SK-N-SH (cell line): ENCODE measurements around the gene CEP152. TPM values are rescaled to one million over a fixed set of nuclear protein-coding genes. Genes with fewer than 3 reads are reported as not detected.

Experiments used
- CTCF ChIA-PET: fragments of 300-600, 350-600 bp; formaldehyde crosslinking; extraction: SDS; loops from one replicate; lab custom pipeline; 2021; lab: Yijun Ruan, JAX
- POLR2A ChIA-PET: fragments of 350-600 bp; sonication (Branson Sonifier 250); formaldehyde crosslinking; extraction: SDS; loops from one replicate; lab custom pipeline; 2020; ENCODE audit warnings: antibody characterized with exemption, inconsistent platforms; lab: Yijun Ruan, JAX
- DNase-seq: peaks from one replicate; pipeline ENCODE4 v3.0.0; 2012
- H2AFZ ChIP-seq: fragments of 200-600 bp; sonication (generic); 2 replicates; pipeline ENCODE4 v1.8.1; 2016; ENCODE audit warnings: antibody characterized with exemption, mild to moderate bottlenecking, low read depth
- H3F3A ChIP-seq: fragments of 200-600 bp; sonication (generic); replicated peaks from 2 replicates; pipeline ENCODE3; 2016; ENCODE audit warnings: antibody characterized with exemption, mild to moderate bottlenecking; ENCODE audit not compliant: insufficient read depth
- H3K27ac ChIP-seq, 2 experiments: fragments of 200-500 bp in 1 of 2; fragments of 200-600 bp in 1 of 2; sonication (Bioruptor generic) in 1 of 2; sonication (generic), shearing (Covaris generic) in 1 of 2; 2 replicates each; pipeline versions ENCODE4 v1.5.1 to v1.6.1; 2014 to 2016; ENCODE audit warnings: low read depth in 2 of 2, inconsistent platforms in 1 of 2, low read length in 1 of 2, mild to moderate bottlenecking in 1 of 2, mixed read lengths in 1 of 2
- H3K27me3 ChIP-seq: fragments of 200-600 bp; sonication (generic), shearing (Covaris generic); 2 replicates; pipeline ENCODE4 v1.6.1; 2016; ENCODE audit warnings: mixed run types; ENCODE audit not compliant: insufficient read depth
- H3K36me3 ChIP-seq, 2 experiments: fragments of 200-500 bp in 1 of 2; fragments of 200-600 bp in 1 of 2; sonication (Bioruptor generic) in 1 of 2; sonication (generic) in 1 of 2; replicated peaks in 1 of 2; 2 replicates each; pipeline versions ENCODE3 to v1.5.1; 2014 to 2016; ENCODE audit warnings: low read length in 1 of 2, mild to moderate bottlenecking in 1 of 2; ENCODE audit not compliant: insufficient read depth in 2 of 2, control insufficient read depth in 1 of 2
- H3K4me1 ChIP-seq, 2 experiments: fragments of 200-500 bp in 1 of 2; fragments of 200-600 bp in 1 of 2; sonication (Bioruptor generic) in 1 of 2; sonication (generic), shearing (Covaris generic) in 1 of 2; 2 replicates each; pipeline versions ENCODE4 v1.5.1 to v1.6.1; 2014 to 2016; ENCODE audit warnings: low read depth in 1 of 2, low read length in 1 of 2, mixed run types in 1 of 2; ENCODE audit not compliant: insufficient read depth in 2 of 2, control insufficient read depth in 1 of 2
- H3K4me2 ChIP-seq: fragments of 200-600 bp; sonication (generic), shearing (Covaris generic); 2 replicates; pipeline ENCODE4 v1.6.1; 2017; ENCODE audit warnings: mixed run types
- H3K4me3 ChIP-seq, 2 experiments: fragments of 200-500 bp in 1 of 2; fragments of 200-600 bp in 1 of 2; sonication (Bioruptor generic) in 1 of 2; sonication (generic), shearing (Covaris generic) in 1 of 2; 2 replicates each; pipeline versions ENCODE4 v1.5.1 to v1.8.1; 2014 to 2016; ENCODE audit warnings: low read depth in 2 of 2, inconsistent platforms in 1 of 2, low read length in 1 of 2, mild to moderate bottlenecking in 1 of 2, mixed read lengths in 1 of 2, moderate library complexity in 1 of 2
- H3K79me2 ChIP-seq: fragments of 200-600 bp; sonication (generic); 2 replicates; pipeline ENCODE4 v1.8.1; 2017; ENCODE audit warnings: mild to moderate bottlenecking; ENCODE audit not compliant: insufficient read depth
- H3K9ac ChIP-seq: fragments of 200-600 bp; sonication (generic); 2 replicates; pipeline ENCODE4 v1.6.1; 2017; ENCODE audit warnings: mixed run types
- H3K9me2 ChIP-seq: fragments of 200-600 bp; sonication (generic); 2 replicates; pipeline ENCODE4 v1.6.1; 2017; ENCODE audit warnings: mixed run types
- H3K9me3 ChIP-seq: fragments of 200-600 bp; sonication (generic); 2 replicates; pipeline ENCODE4 v1.6.1; 2017; ENCODE audit warnings: mixed run types, mild to moderate bottlenecking, moderate library complexity
- H4K20me1 ChIP-seq: fragments of 200-600 bp; sonication (generic); 2 replicates; pipeline ENCODE4 v1.6.1; 2017; ENCODE audit warnings: mild to moderate bottlenecking, mixed run types; ENCODE audit not compliant: insufficient read depth
- CHD2 ChIP-seq: fragments of 150-350 bp; IDR thresholded peaks from 2 replicates; pipeline ENCODE4 v1.6.1; 2018; ENCODE audit warnings: low read length; ENCODE audit not compliant: partially characterized antibody
- FOSL2 ChIP-seq: IDR thresholded peaks from 2 replicates; pipeline ENCODE4 v1.4.0; 2012; ENCODE audit warnings: low read depth, mild to moderate bottlenecking, moderate library complexity, borderline replicate concordance
- FOXJ3 ChIP-seq: sonication (generic); formaldehyde crosslinking; IDR thresholded peaks from 2 replicates; pipeline ENCODE4 v1.5.1; 2020; ENCODE audit warnings: mild to moderate bottlenecking, missing genetic modification reagents
- FOXM1 ChIP-seq: IDR thresholded peaks from 2 replicates; pipeline ENCODE4 v1.4.0; 2012; ENCODE audit warnings: low read depth, mild to moderate bottlenecking
- GATA2 ChIP-seq: sonication (generic); formaldehyde crosslinking; IDR thresholded peaks from 2 replicates; pipeline ENCODE4 v1.5.0; 2020; ENCODE audit warnings: mild to moderate bottlenecking, missing genetic modification reagents
- JUND ChIP-seq: IDR thresholded peaks from 2 replicates; pipeline ENCODE4 v1.4.0; 2012
- MEF2A ChIP-seq: IDR thresholded peaks from 2 replicates; pipeline ENCODE4 v1.4.0; 2012; ENCODE audit warnings: low read depth, borderline replicate concordance
- POLR2AphosphoS5 ChIP-seq: IDR thresholded peaks from 2 replicates; pipeline ENCODE4 v1.6.1; 2012; ENCODE audit warnings: low read depth, low read length
- RAD21 ChIP-seq: IDR thresholded peaks from 2 replicates; pipeline ENCODE4 v1.6.1; 2012; ENCODE audit warnings: mild to moderate bottlenecking, low read length
- RCOR1 ChIP-seq: fragments of 150-350 bp; IDR thresholded peaks from 2 replicates; pipeline ENCODE4 v1.6.1; 2017; ENCODE audit warnings: antibody characterized with exemption, low read length
- SIN3A ChIP-seq: IDR thresholded peaks from 2 replicates; pipeline ENCODE4 v1.6.1; 2012; ENCODE audit warnings: low read depth, mild to moderate bottlenecking, low read length, moderate library complexity, borderline replicate concordance
- TEAD4 ChIP-seq: IDR thresholded peaks from 2 replicates; pipeline ENCODE4 v1.4.0; 2012; ENCODE audit warnings: mild to moderate bottlenecking, borderline replicate concordance; ENCODE audit not compliant: insufficient read depth
- WGBS: methylation state at CpG from one replicate; pipeline ENCODE4 v1.1.6; 2017; ENCODE audit warnings: low lambda C conversion rate; 5-methylcytosine and 5-hydroxymethylcytosine counted together
- polyA plus RNA-seq, 3 experiments: library from polyadenylated mRNA; depleted of rRNA; stranded (reverse); fragments of >200 nt; gene quantifications; 2 replicates each; pipeline ENCODE4 v1.2.3, GENCODE V29; 2012
- TF ChIP-seq, protein P1 (sequence below): IDR thresholded peaks from 2 replicates; pipeline ENCODE4 v1.4.0; 2012; ENCODE audit warnings: low read depth, borderline replicate concordance
- TF ChIP-seq, protein P2 (sequence below): IDR thresholded peaks from 2 replicates; pipeline ENCODE4 v1.4.0; 2012; ENCODE audit warnings: low read depth, borderline replicate concordance
- TF ChIP-seq, protein P3 (sequence below): fragments of 200-600 bp; sonication (generic); IDR thresholded peaks from 2 replicates; pipeline ENCODE4 v1.6.1; 2017; ENCODE audit warnings: antibody characterized with exemption, mild to moderate bottlenecking, moderate library complexity
- TF ChIP-seq, protein P4 (sequence below): IDR thresholded peaks from 2 replicates; pipeline ENCODE4; 2012
- TF ChIP-seq, protein P5 (sequence below): fragments of 150-350 bp; IDR thresholded peaks from 2 replicates; pipeline ENCODE4 v1.6.1; 2016; ENCODE audit warnings: mild to moderate bottlenecking, low read depth, low read length

CEP152 gene
- polyA plus RNA-seq, 1 of the 3 experiments (the other 2 are of a cell fraction): 0.71 TPM

DNA sequence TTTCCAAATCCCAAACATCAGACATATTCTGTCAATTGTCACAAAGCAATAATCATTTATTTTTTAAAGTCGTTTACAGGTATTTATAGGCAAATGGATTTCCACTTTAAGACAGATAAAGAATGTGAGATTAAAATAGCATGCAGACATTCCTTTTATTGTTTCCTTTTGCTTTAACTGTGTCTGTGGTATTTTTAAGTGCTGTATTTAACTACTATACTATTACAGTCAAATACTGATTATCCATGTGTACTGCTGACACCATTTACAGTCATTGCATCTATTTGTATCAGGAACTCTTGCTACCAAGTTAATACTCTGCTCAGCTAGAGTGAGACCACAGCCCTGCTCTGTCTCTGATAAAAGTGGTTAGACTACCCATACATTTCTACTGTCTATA lies 12.8 kb upstream of the CEP152 start:
- no peak overlapping the region for H3K4me2 ChIP-seq
- no peaks in the 10 kb centered on the region for H3K9me2 ChIP-seq
- no peak overlapping the region for H3K9ac ChIP-seq
- DNase-seq: no peak
- CTCF ChIA-PET: no interaction called here
- peaks cover 7% of the 10 kb centered on the region for H3F3A ChIP-seq
- H3K79me2 ChIP-seq: no peaks in the 10 kb centered on the region
- peaks cover 8% of the 10 kb centered on the region for H3K9me3 ChIP-seq
- POLR2A ChIA-PET: interaction anchor here (1.1 kb wide), 1 partner anchor 54 kb away, joined by 6 read pairs; the partner anchor contains the start of gene EID1
- no peak overlapping the region for H3K4me3 ChIP-seq
- 77% methylated on average over 1 of the region's 1 CpG for WGBS
- H3K36me3 ChIP-seq: no peaks in the 10 kb centered on the region
- H3K27me3 ChIP-seq: no peaks in the 10 kb centered on the region
- no peak overlapping the region; a peak in 1 of 4 replicates for H3K27ac ChIP-seq
- H3K4me1 ChIP-seq: no peaks in the 10 kb centered on the region; a peak in 1 of 4 replicates
- H2AFZ ChIP-seq: no peak overlapping the region; the same call in none of the 2 replicates
- TF ChIP-seq GATA2 (CRISPR knock-in tag) (no peak), TEAD4 (no peak), RAD21 (no peak), FOSL2 (no peak), POLR2AphosphoS5 (no peak), SIN3A (no peak), CHD2 (no peak), FOXJ3 (CRISPR knock-in tag) (no peak), RCOR1 (no peak), MEF2A (no peak), FOXM1 (no peak), JUND (no peak)
- TF ChIP-seq, protein P1, sequence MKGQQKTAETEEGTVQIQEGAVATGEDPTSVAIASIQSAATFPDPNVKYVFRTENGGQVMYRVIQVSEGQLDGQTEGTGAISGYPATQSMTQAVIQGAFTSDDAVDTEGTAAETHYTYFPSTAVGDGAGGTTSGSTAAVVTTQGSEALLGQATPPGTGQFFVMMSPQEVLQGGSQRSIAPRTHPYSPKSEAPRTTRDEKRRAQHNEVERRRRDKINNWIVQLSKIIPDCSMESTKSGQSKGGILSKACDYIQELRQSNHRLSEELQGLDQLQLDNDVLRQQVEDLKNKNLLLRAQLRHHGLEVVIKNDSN: no peak
- TF ChIP-seq, protein P2, sequence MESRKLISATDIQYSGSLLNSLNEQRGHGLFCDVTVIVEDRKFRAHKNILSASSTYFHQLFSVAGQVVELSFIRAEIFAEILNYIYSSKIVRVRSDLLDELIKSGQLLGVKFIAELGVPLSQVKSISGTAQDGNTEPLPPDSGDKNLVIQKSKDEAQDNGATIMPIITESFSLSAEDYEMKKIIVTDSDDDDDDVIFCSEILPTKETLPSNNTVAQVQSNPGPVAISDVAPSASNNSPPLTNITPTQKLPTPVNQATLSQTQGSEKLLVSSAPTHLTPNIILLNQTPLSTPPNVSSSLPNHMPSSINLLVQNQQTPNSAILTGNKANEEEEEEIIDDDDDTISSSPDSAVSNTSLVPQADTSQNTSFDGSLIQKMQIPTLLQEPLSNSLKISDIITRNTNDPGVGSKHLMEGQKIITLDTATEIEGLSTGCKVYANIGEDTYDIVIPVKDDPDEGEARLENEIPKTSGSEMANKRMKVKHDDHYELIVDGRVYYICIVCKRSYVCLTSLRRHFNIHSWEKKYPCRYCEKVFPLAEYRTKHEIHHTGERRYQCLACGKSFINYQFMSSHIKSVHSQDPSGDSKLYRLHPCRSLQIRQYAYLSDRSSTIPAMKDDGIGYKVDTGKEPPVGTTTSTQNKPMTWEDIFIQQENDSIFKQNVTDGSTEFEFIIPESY: no peak
- TF ChIP-seq, protein P3, sequence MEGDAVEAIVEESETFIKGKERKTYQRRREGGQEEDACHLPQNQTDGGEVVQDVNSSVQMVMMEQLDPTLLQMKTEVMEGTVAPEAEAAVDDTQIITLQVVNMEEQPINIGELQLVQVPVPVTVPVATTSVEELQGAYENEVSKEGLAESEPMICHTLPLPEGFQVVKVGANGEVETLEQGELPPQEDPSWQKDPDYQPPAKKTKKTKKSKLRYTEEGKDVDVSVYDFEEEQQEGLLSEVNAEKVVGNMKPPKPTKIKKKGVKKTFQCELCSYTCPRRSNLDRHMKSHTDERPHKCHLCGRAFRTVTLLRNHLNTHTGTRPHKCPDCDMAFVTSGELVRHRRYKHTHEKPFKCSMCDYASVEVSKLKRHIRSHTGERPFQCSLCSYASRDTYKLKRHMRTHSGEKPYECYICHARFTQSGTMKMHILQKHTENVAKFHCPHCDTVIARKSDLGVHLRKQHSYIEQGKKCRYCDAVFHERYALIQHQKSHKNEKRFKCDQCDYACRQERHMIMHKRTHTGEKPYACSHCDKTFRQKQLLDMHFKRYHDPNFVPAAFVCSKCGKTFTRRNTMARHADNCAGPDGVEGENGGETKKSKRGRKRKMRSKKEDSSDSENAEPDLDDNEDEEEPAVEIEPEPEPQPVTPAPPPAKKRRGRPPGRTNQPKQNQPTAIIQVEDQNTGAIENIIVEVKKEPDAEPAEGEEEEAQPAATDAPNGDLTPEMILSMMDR: no peak
- TF ChIP-seq, protein P4, sequence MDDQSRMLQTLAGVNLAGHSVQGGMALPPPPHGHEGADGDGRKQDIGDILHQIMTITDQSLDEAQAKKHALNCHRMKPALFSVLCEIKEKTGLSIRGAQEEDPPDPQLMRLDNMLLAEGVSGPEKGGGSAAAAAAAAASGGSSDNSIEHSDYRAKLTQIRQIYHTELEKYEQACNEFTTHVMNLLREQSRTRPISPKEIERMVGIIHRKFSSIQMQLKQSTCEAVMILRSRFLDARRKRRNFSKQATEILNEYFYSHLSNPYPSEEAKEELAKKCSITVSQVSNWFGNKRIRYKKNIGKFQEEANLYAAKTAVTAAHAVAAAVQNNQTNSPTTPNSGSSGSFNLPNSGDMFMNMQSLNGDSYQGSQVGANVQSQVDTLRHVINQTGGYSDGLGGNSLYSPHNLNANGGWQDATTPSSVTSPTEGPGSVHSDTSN: no peak
- TF ChIP-seq, protein P5, sequence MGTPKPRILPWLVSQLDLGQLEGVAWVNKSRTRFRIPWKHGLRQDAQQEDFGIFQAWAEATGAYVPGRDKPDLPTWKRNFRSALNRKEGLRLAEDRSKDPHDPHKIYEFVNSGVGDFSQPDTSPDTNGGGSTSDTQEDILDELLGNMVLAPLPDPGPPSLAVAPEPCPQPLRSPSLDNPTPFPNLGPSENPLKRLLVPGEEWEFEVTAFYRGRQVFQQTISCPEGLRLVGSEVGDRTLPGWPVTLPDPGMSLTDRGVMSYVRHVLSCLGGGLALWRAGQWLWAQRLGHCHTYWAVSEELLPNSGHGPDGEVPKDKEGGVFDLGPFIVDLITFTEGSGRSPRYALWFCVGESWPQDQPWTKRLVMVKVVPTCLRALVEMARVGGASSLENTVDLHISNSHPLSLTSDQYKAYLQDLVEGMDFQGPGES: no peak
- no peaks in the 10 kb centered on the region for H4K20me1 ChIP-seq
